Measurements from ENCODE around the gene CD82.

DNA sequence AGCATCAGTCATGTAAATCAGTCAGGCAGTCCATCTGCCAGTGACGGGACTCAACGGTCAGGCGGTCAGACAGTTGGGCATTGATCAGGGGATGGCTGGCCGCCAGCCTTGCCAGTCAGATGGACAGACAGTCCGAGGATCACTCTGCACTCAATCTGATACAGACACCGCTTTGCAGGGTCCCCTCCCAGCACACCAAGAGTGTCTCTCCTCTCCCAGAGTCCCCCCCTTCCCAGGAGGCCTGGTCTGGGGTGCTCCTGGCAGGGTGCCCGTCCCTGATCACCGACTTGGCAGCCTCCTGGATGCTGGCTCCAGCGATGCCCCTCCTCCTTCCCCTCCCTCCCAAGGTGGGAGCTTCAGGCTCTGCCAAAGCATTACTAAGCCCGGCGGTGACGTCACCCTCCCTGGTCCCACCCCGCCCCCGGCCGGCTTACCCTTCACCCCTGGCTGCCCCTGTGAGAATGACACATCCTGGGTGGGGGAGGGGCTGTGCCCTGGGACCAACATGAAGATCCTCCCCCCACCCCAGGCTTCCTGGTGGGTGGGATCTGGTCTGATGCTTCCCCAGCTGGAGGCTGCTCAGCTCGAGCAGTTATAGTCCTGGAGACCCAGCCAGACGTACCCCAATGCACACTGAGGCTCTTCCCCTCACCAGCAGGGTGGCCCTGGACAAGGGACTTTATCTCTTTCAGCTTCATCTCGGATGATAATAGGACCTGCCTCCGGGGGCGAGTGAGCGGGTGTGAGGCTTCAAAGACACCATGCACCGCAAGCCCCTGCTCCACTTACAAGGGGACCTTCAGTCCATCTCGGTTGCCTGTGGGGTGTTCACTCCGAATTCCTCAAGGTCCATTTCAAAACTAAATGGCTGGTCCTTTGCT is 69.2 kb downstream of the CD82 start:
- TF ChIP-seq SUZ12 (IDR thresholded peaks at IDR 0.05; ENCODE audit: extremely low read depth, insufficient read depth, insufficient read length), result no peak
- TF ChIP-seq ZNF274 (IDR thresholded peaks at IDR 0.05; ENCODE audit: low read depth, low read length), result no peak

Data from NT2/D1 (cell line).